Astrocyte of the spinal cord (primary cell): ENCODE measurements around the gene LEKR1.

ENCODE experiments used
- DNase-seq: peaks from one replicate; pipeline ENCODE4 v3.0.0; 2011; ENCODE audit warnings: low read depth, low spot score
- H3K4me3 ChIP-seq: 2 replicates; pipeline ENCODE4 v1.5.1; 2011; ENCODE audit warnings: low read depth, mild to moderate bottlenecking, low read length, moderate library complexity
- in situ Hi-C: cut with HindIII; loops from 2 replicates; pipeline ENCODE4 v1.10.0; 2017; ENCODE audit warnings: low sequenced_read_pairs
- TF ChIP-seq, protein P1 (sequence below): IDR thresholded peaks from 2 replicates; pipeline ENCODE4 v1.5.1; 2012; ENCODE audit warnings: low read depth, mild to moderate bottlenecking, low read length, inconsistent platforms

The LEKR1 gene

GRCh38 chr3:157043771-157044170 lies 217.6 kb downstream of the LEKR1 start:
- H3K4me3 ChIP-seq, result no peak overlapping the region
- in situ Hi-C loops, result no loop called here
- TF ChIP-seq, protein P1, sequence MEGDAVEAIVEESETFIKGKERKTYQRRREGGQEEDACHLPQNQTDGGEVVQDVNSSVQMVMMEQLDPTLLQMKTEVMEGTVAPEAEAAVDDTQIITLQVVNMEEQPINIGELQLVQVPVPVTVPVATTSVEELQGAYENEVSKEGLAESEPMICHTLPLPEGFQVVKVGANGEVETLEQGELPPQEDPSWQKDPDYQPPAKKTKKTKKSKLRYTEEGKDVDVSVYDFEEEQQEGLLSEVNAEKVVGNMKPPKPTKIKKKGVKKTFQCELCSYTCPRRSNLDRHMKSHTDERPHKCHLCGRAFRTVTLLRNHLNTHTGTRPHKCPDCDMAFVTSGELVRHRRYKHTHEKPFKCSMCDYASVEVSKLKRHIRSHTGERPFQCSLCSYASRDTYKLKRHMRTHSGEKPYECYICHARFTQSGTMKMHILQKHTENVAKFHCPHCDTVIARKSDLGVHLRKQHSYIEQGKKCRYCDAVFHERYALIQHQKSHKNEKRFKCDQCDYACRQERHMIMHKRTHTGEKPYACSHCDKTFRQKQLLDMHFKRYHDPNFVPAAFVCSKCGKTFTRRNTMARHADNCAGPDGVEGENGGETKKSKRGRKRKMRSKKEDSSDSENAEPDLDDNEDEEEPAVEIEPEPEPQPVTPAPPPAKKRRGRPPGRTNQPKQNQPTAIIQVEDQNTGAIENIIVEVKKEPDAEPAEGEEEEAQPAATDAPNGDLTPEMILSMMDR, result no peak
- DNase-seq, result no peak

DNA sequence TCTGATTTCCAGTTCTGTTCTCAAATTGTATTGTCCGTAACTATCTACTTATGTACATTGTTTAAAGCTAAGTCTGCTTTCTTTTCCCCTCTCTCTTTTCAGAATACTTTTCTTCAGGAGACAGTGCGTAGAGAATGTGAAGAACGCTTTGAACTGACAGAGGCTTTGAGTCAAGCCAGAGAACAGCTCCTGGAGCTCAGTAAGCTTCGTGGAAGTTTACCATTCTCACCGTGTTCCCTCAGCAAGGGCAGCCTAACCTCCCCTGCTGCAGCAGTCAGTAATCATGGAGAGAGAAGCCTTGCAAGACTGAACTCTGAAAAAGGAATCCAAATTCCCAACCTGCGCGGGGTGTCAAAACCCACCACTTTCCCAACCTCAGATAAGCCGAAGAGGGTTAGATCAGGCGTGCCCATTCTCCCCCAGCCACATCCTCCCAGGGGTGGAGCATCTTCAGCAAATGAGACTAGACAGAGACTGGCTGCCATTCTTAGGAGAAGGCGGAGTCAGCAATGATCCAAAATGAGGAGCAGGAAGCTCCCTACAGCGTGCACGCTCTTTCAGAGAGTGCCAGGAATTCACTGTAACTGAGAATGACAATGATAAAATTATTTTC lies 219.2 kb downstream of the LEKR1 start:
- H3K4me3 ChIP-seq, result no peak overlapping the region
- DNase-seq, result no peak
- in situ Hi-C loops, result no loop called here
- TF ChIP-seq, protein P1, result no peak

- TF ChIP-seq, protein P1, result no peak
- DNase-seq, result no peak
- in situ Hi-C loops, result no loop called here
- H3K4me3 ChIP-seq, result no peak overlapping the region
These were observed 220.4 kb downstream of the LEKR1 start for GRCh38 chr3:157046520-157046919.

DNA sequence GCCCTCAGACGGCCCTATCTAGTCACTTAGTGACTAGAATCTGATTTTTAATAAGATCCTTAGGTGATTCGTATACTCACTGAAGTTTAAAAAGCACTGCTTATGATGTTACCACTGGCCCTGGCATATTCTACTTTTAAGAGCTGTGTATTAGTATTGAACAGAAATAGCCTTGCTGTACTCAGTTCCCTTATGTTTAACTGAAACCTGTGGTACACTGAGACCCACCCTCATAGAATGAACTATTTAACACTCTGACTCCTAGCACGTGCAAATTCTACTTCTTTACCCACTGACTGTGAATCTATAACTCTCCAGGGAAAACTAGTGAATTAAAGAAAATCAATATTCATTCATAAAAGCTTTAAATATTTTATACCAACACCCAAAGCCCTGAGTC lies 224.9 kb downstream of the LEKR1 start:
- DNase-seq, result no peak
- in situ Hi-C loops, result no loop called here
- TF ChIP-seq, protein P1, result no peak
- no peak overlapping the region for H3K4me3 ChIP-seq

DNA sequence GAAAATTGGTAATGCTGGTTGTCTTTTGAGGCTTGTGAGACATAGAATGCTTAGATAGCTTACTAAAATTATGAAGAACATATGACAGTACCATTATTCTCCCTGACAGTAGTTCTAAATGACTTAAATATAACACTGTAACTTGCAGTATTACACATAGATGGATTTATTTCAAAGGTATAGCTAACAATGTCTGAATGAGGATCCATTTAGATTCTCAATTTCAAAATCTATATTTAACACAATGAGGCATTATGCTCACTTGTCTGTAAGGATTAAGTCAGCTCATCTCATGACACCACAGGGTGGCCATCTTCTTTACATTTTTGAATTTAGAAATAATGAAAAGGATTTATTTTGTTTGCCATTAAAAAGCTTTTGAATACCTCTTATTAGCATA lies 225.4 kb downstream of the LEKR1 start:
- in situ Hi-C loops, result no loop called here
- TF ChIP-seq, protein P1, result no peak
- no peak for DNase-seq
- no peak overlapping the region for H3K4me3 ChIP-seq

DNA sequence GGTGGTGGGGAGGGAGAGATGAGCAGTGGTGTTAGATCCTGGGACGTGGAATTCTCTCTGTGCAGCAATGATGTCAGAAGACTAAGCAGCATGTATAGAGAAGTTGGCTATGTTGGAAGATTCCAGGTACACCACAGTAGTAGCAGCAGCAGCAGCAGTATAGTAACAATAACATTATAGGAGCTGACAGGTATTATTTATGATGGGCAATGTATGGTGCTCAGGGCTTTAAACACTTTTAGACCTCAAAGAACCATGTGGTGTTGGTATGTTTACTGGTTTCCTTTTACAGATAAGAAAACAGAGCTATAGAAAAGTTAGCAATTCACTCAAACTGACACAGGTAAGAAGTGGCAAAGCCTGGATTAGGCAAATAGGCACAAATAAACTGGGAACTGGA lies 229.9 kb downstream of the LEKR1 start:
- in situ Hi-C loops, result no loop called here
- TF ChIP-seq, protein P1, result no peak
- H3K4me3 ChIP-seq, result no peak overlapping the region
- no peak for DNase-seq
